OCI-LY3 (cell line): Measurements from ENCODE around the gene VTI1B.
A peak's percentile ranks its signal among the peaks of the same experiment; 100 is the strongest.

ENCODE experiments used
- H2AFZ ChIP-seq: fragments of 200-600, 300-600 bp; shearing (Covaris generic); 2 replicates; pipeline ENCODE4 v1.6.0; 2014; ENCODE audit warnings: antibody characterized with exemption, low read depth, low read length
- H3K27ac ChIP-seq: fragments of 200-600, 300-600 bp; sonication (generic); 2 replicates; pipeline ENCODE4 v1.5.1; 2014; ENCODE audit warnings: mild to moderate bottlenecking, low read length, moderate library complexity, mixed read lengths
- H3K27me3 ChIP-seq: fragments of 200-600, 300-600 bp; sonication (generic); 2 replicates; pipeline ENCODE4 v1.6.1; 2014; ENCODE audit warnings: low read depth, low read length, mixed read lengths
- H3K36me3 ChIP-seq: fragments of 200-600, 300-600 bp; sonication (generic); replicated peaks from 2 replicates; pipeline ENCODE3; 2014; ENCODE audit warnings: low read depth, low read length, mixed read lengths
- H3K4me1 ChIP-seq: fragments of 300-600, 200-600 bp; sonication (generic); 2 replicates; pipeline ENCODE4 v1.6.1; 2014; ENCODE audit warnings: low read length, mixed read lengths
- H3K4me2 ChIP-seq: fragments of 200-600, 300-600 bp; sonication (generic); 2 replicates; pipeline ENCODE4 v1.6.1; 2014; ENCODE audit warnings: low read length, mixed read lengths
- H3K4me3 ChIP-seq: fragments of 300-600, 200-600 bp; sonication (generic); 2 replicates; pipeline ENCODE4 v1.5.1; 2014; ENCODE audit warnings: antibody characterized with exemption, mild to moderate bottlenecking, low read length, moderate library complexity
- H3K79me2 ChIP-seq: fragments of 300-600, 200-600 bp; shearing (Covaris generic); 2 replicates; pipeline ENCODE4 v1.6.1; 2014; ENCODE audit warnings: mild to moderate bottlenecking, low read length, mixed read lengths
- H3K9ac ChIP-seq: fragments of 300-600, 200-600 bp; shearing (Covaris generic); 2 replicates; pipeline ENCODE4 v1.6.0; 2014; ENCODE audit warnings: mild to moderate bottlenecking, low read length, moderate library complexity
- H3K9me3 ChIP-seq: fragments of 200-600, 300-600 bp; shearing (Covaris generic); 2 replicates; pipeline ENCODE4 v1.6.1; 2014; ENCODE audit warnings: low read length, mixed read lengths; ENCODE audit not compliant: insufficient read depth
- H4K20me1 ChIP-seq: fragments of 200-600, 300-600 bp; sonication (generic); 2 replicates; pipeline ENCODE4 v1.6.1; 2016; ENCODE audit warnings: low read length, mixed read lengths; ENCODE audit not compliant: insufficient read depth
- EZH2phosphoT487 ChIP-seq: fragments of 200-600 bp; shearing (Covaris generic); IDR thresholded peaks from 2 replicates; pipeline ENCODE4 v1.6.1; 2018; ENCODE audit warnings: antibody characterized with exemption, mixed run types, low read depth
- TF ChIP-seq, protein P1 (sequence below): fragments of 200-600, 300-600 bp; sonication (generic); IDR thresholded peaks from 2 replicates; pipeline ENCODE4 v1.5.1; 2014; ENCODE audit warnings: antibody characterized with exemption, low read length, low read depth

VTI1B gene

DNA sequence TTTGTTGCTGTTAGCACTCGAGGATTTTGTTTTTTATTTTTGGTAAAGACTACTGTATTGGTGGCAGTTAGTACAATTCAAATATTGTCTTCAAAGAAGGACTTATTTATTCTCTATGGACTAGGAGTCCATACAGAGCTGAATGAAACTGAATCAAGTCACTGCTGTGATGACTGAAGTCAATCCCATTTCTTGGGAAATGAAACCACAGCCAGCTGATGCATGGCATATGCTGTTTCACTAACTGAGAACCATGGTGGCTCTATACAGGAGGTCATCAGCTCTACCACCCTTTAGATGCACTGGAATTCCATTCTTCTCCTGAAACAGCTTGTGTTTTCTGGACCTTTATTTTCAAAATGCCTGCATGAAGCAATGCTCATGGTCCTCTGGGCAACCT is 22.2 kb downstream of the VTI1B start:
- no peaks in the 10 kb centered on the region for H3K9me3 ChIP-seq
- no peaks in the 10 kb centered on the region for H4K20me1 ChIP-seq
- H3K4me2 ChIP-seq = peak overlapping the region; percentile 9; the same call in 1 of the 2 replicates
- H3K79me2 ChIP-seq = no peaks in the 10 kb centered on the region
- no peak overlapping the region for H3K4me3 ChIP-seq
- H3K27ac ChIP-seq = no peak overlapping the region
- H3K9ac ChIP-seq = no peak overlapping the region
- peaks cover 16% of the 10 kb centered on the region for H3K4me1 ChIP-seq
- TF ChIP-seq, protein P1, sequence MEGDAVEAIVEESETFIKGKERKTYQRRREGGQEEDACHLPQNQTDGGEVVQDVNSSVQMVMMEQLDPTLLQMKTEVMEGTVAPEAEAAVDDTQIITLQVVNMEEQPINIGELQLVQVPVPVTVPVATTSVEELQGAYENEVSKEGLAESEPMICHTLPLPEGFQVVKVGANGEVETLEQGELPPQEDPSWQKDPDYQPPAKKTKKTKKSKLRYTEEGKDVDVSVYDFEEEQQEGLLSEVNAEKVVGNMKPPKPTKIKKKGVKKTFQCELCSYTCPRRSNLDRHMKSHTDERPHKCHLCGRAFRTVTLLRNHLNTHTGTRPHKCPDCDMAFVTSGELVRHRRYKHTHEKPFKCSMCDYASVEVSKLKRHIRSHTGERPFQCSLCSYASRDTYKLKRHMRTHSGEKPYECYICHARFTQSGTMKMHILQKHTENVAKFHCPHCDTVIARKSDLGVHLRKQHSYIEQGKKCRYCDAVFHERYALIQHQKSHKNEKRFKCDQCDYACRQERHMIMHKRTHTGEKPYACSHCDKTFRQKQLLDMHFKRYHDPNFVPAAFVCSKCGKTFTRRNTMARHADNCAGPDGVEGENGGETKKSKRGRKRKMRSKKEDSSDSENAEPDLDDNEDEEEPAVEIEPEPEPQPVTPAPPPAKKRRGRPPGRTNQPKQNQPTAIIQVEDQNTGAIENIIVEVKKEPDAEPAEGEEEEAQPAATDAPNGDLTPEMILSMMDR = no peak
- no peak for TF ChIP-seq EZH2phosphoT487
- H3K36me3 ChIP-seq = peaks cover 40% of the 10 kb centered on the region
- H2AFZ ChIP-seq = no peak overlapping the region
- no peaks in the 10 kb centered on the region for H3K27me3 ChIP-seq

DNA sequence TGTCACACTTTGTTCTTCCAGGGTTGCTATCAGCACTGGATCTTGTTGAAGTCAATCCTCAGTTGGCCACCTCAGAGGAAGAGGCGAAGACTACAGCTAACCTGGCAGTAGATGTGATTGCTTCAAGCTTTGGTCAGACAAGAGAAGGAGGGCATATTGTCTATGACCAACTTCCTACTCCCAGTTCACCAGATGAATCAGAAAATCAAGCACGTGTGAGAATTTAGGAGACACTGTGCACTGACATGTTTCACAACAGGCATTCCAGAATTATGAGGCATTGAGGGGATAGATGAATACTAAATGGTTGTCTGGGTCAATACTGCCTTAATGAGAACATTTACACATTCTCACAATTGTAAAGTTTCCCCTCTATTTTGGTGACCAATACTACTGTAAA is 23.7 kb downstream of the VTI1B start:
- no peaks in the 10 kb centered on the region for H3K27me3 ChIP-seq
- no peak overlapping the region for H3K9ac ChIP-seq
- H3K36me3 ChIP-seq = peaks cover 35% of the 10 kb centered on the region
- H3K4me2 ChIP-seq = no peak overlapping the region
- no peaks in the 10 kb centered on the region for H3K79me2 ChIP-seq
- H2AFZ ChIP-seq = no peak overlapping the region
- peaks cover 16% of the 10 kb centered on the region for H3K4me1 ChIP-seq
- H3K27ac ChIP-seq = no peak overlapping the region
- H3K4me3 ChIP-seq = no peak overlapping the region
- TF ChIP-seq EZH2phosphoT487 = no peak
- TF ChIP-seq, protein P1 = no peak
- H3K9me3 ChIP-seq = no peaks in the 10 kb centered on the region
- H4K20me1 ChIP-seq = no peaks in the 10 kb centered on the region

DNA sequence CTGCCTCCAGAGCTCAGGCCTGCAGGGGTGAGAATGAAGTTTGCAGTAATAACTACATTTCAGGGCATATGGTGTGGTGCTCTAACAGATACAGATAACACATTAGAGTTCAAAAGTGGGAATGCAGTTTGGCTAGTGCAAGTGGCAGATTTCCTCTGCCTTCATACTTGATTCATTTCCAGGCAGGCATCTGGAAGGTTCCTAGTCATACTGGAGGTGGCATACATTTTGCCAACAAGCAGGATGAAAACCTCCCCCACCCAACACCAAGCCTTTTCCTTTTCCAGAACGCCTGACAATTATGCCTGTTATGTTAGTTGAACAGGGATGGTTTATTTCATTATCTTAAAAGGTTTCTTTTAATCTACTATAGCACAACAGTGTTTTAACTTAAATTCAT is 24.3 kb downstream of the VTI1B start:
- Histone ChIP-seq H3K9me3 (no peaks in the 10 kb centered on the region), H3K4me3 (no peak overlapping the region), H3K27me3 (no peaks in the 10 kb centered on the region), H4K20me1 (no peaks in the 10 kb centered on the region), H3K36me3 (peaks cover 35% of the 10 kb centered on the region), H3K79me2 (no peaks in the 10 kb centered on the region), H3K4me1 (peaks cover 16% of the 10 kb centered on the region), H2AFZ (no peak overlapping the region), H3K9ac (no peak overlapping the region), H3K27ac (no peak overlapping the region), H3K4me2 (no peak overlapping the region)
- TF ChIP-seq, protein P1 = no peak
- TF ChIP-seq EZH2phosphoT487 = no peak

DNA sequence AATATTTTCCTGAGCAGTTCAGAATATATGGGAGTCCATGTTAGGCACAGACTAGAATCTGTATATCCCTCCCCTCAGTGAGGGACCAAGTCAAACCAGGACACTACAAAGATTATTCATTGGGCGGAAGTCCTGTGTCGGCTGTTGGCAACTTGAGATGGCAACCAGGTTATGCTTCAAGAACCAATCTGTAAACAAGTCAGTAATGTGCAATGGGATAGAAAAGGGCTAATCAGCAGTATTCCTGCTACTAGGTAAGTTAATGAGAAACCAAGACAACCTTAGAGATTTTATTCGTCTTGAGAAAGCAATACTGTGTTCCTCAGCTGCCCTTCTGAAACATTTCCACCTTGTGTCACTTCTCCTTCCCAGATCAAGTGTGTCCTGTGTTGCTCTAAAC is 28.3 kb downstream of the VTI1B start:
- H3K4me3 ChIP-seq = no peak overlapping the region
- no peaks in the 10 kb centered on the region for H3K9me3 ChIP-seq
- TF ChIP-seq EZH2phosphoT487 = no peak
- TF ChIP-seq, protein P1 = no peak
- H4K20me1 ChIP-seq = no peaks in the 10 kb centered on the region
- no peak overlapping the region for H3K27ac ChIP-seq
- no peaks in the 10 kb centered on the region for H3K27me3 ChIP-seq
- no peaks in the 10 kb centered on the region for H3K79me2 ChIP-seq
- H3K4me1 ChIP-seq = peaks cover 16% of the 10 kb centered on the region
- H2AFZ ChIP-seq = no peak overlapping the region
- no peak overlapping the region for H3K4me2 ChIP-seq
- no peak overlapping the region for H3K9ac ChIP-seq
- H3K36me3 ChIP-seq = peaks cover 14% of the 10 kb centered on the region
